ENCODE results near the gene RGS3. TPM values are rescaled to one million over a fixed set of nuclear protein-coding genes. Genes with fewer than 3 reads are reported as not detected.
"Not testable (repeated sequence)": the region's sequence is repeated elsewhere in the genome, so short reads cannot be mapped to it uniquely, and the experiment has no call there.

The RGS3 gene
- polyA plus RNA-seq, 1 donor: 44.8 TPM

GRCh38 chr9:113531919-113532808 lies 68.6 kb downstream of the RGS3 start:
- no peak for DNase-seq

DNA sequence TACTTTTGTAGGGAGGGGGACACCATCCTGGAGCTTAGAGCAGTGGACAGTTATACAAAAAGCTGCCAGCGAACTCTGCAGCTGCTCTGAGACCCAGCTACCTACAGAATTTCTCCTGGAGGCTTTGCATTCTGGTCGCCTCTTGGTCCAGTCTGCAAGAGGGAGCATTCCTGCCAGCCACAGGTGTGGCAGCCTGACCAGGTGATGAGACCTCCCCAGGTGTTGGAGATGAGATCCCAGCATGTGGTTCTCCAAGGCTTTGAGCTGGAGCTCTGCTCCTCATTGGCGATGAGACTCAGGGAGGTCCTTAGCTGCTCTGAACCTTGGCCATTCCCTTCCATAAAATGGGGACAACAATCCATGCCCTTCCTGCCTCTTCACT lies 69.3 kb downstream of the RGS3 start:
- no peak for DNase-seq

DNA sequence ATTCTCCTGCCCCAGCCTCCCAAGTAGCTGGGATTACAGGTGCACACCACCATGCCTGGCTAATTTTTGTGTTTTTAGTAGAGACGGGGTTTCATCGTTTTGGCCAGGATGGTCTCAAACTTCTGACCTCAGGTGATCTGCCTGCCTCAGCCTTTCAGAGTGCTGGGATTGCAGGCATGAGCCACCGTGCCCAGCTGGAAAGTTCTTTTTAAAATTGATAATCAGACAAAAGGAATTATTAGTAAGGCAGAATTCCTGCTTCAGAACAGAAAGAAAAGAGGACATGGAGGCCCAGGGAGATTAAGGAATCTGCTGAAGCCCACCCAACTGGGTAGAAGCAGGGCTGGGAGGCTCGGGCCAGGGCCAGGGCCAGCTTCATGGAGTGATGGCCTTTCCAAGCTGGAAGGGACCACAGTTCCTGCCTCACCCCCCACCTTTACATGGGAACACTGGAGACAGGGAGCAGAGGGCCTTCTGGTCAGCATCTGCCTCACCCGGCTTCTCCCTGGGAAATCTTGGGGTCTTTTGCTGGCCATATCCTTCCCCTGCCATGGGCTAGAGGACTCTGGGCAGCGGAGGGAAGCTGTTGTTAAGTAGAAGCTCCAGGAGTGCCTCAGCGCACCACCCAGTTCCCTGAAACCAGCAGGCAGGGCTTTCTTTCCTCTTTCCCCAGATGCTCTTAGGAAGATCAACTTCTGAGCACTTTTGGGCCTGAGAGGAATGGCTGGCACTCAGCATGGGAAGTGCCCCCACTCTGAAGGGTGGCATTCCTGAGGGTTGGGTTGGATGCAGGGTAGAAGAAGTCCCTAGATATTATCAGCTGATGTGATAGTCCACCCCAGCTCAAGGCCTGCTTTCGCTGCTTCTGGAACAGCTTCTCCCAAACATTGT lies 70.1 kb downstream of the RGS3 start:
- DNase-seq: no peak

DNA sequence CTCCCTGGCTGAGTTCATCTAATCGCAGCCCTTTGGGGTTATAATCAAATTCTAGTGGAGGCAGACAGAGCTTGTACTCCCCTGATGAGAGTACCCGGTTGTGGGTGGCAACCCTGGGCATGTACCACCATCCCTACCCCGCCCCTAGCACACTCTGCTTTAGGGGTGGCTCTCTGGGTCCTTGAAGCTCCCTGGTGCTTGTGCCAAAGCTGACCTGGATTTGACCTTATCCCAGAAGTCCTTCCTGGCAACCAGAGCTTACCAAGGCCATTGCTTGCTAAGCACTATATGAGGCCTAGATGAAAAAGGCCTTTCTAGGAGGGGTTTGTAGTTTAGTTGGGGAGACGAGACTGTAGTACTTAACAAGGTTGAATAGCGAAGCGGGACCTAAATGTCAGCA lies 72.2 kb downstream of the RGS3 start:
- DNase-seq: no peak

DNA sequence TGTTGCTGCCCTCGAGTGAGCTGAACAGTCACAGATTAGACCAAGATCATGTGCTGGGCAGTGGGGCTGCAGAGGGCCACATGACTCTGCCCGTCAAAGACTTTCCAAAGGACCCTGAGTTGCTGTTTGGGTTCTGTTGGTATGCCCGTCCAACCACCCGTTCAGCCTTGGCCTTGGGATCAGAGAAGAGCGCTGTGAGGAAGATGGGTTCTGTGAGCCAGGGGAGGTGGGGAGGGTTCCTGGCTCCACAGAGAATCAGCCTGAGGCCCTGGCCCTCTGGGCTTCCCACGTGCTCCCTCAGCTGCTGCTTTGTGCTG lies 72.6 kb downstream of the RGS3 start:
- DNase-seq: no peak

- peak; percentile 52 for DNase-seq
Measured at GRCh38 chr9:113536483-113537228, 73.1 kb downstream of the RGS3 start.

- DNase-seq: no peak
Measured at GRCh38 chr9:113537229-113537810, 73.8 kb downstream of the RGS3 start.

DNA sequence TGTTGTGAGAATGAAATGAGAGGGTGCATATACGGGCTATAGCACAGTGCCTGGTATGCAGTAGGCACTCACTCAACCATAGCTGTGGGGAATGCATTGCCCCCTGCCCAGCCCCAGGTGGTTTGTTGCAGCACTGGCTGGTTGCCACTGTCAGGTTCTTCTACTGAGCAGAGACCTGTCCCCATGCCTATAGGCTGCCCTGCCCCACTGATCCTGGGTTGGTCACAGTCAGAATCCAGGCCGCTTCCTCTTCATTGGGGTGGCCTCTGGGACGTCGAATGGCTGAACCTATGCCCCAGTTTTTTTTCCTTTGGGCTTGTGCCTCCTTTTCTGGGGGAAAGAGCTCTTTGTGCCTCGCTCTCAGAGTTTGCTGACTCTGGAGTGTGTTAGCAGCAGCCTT lies 74.6 kb downstream of the RGS3 start:
- no peak for DNase-seq

- DNase-seq: no peak
Measured at GRCh38 chr9:113538701-113539430, 75.3 kb downstream of the RGS3 start.

GRCh38 chr9:113540466-113540865 lies 76.9 kb downstream of the RGS3 start:
- no peak for DNase-seq

GRCh38 chr9:113541019-113541900 lies 77.7 kb downstream of the RGS3 start:
- peak; percentile 49 for DNase-seq

DNA sequence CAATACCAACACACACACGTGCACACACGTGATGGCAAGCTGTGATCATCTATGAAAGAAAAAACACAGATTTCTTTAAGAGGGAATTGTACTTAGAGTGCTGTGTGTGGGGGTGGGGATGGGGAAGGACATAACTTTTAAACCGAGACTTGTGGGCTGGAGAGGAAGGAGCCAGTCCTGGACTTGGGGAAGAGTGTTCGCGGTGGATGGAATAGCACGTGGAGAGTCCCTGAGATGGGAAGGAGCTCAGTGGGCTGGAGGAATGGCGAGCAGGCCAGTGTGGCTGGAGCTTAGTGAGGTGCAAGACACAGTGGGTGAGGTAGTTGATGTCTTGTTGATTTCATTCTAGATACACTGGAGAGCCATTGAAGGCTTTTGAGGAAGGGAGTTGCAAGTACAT lies 78.5 kb downstream of the RGS3 start:
- no peak for DNase-seq

- DNase-seq: no peak
Measured at GRCh38 chr9:113542741-113543140, 79.2 kb downstream of the RGS3 start.

GRCh38 chr9:113543296-113543981 lies 79.9 kb downstream of the RGS3 start:
- no peak for DNase-seq

DNA sequence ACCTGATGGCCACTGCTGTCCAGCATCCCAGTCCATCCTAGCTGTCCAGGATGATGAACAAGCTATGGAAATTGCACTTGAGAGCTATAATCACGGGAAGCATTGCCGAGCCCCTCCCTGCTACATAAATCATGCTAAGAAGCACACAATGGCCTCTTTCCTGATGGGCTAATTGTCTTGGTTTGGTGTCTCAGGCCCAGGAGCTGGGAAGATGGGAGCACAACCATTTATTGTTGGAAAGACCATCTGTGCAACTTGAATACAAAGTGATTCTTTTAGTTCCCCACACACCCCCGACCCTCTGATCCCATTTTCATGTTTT lies 80.4 kb downstream of the RGS3 start:
- DNase-seq: no peak

GRCh38 chr9:113545068-113545467 lies 81.5 kb downstream of the RGS3 start:
- no peak for DNase-seq

GRCh38 chr9:113546566-113546965 lies 83.0 kb downstream of the RGS3 start:
- no peak for DNase-seq

- DNase-seq: no peak
Measured at GRCh38 chr9:113547501-113547900, 84.0 kb downstream of the RGS3 start.

DNA sequence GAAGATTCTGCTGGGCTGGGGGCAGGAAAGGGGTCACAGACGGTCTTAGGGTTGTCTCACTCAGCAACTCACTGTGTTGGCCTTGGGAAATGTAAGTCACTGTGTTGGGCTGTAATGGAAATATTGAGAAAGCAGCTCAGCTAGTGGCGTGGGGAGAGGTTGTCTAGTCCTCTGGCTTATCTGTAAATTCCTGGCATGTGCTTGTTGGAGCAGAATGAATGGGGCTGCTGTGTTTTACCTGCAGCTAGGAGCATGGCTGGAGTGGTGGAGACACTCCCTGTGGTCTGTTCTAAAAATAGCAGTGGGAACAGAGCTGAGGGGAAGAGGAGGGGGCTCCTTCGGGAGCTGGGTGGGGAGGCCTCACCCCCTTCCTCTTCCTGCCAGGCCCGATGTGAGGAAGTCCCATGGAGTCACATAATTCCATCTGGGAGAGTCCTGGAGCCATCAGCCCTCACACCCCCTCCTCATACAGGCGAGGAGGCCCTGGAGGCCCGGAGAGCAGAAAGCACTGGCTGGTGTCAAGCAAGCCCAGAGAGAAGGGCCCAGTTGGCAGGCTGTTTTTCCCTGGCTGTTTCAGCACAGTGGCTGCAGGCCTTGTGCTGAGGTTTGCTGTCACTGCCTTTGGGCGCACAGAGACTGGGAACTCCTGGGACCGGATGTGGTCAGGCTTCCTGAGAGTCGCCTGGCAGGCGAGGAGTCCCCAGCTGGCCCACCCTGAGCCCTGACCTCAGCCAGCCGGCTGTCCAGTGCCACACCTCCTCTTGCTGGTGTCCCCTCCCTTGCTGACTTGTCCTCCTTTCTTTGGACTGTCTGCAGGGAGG lies 84.9 kb downstream of the RGS3 start:
- DNase-seq: no peak

DNA sequence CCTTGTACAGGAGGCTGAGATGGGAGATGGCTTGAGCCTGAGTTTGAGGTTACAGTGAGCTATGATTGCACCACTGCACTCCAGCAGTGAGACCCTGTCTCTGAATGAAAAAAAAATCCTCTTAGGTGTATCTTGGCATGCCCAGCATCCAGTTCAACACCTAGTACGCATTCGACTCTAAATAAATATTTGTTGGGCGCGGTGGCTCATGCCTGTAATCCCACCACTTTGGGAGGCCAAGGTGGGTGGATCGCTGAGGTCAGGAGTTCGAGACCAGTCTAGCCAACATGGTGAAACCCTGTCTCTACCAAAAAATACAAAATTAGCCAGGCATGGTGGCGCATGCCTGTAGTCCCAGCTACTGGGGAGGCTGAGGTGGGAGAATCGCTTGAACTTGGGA lies 86.4 kb downstream of the RGS3 start:
- not testable (repeated sequence) for DNase-seq

All from hindlimb muscle (tissue), 1 donor.